ENCODE results near the gene NUPR1.

NUPR1 gene

GRCh38 chr16:28544998-28545397 is 6.2 kb upstream of the NUPR1 start:
- no peak for DNase-seq (ENCODE audit: low spot score)
- in situ Hi-C loops (cut with MboI; ENCODE audit: low sequenced_read_pairs, unreplicated experiment), result loop anchor here (25.0 kb wide), 1 partner anchor 258 kb away; the partner anchor contains the start of gene SBK1
- TF ChIP-seq, protein P1, sequence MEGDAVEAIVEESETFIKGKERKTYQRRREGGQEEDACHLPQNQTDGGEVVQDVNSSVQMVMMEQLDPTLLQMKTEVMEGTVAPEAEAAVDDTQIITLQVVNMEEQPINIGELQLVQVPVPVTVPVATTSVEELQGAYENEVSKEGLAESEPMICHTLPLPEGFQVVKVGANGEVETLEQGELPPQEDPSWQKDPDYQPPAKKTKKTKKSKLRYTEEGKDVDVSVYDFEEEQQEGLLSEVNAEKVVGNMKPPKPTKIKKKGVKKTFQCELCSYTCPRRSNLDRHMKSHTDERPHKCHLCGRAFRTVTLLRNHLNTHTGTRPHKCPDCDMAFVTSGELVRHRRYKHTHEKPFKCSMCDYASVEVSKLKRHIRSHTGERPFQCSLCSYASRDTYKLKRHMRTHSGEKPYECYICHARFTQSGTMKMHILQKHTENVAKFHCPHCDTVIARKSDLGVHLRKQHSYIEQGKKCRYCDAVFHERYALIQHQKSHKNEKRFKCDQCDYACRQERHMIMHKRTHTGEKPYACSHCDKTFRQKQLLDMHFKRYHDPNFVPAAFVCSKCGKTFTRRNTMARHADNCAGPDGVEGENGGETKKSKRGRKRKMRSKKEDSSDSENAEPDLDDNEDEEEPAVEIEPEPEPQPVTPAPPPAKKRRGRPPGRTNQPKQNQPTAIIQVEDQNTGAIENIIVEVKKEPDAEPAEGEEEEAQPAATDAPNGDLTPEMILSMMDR (IDR thresholded peaks at IDR 0.05; ENCODE audit: borderline replicate concordance, control extremely low read depth, extremely low read depth, insufficient read depth, missing control alignments), result no peak

DNA sequence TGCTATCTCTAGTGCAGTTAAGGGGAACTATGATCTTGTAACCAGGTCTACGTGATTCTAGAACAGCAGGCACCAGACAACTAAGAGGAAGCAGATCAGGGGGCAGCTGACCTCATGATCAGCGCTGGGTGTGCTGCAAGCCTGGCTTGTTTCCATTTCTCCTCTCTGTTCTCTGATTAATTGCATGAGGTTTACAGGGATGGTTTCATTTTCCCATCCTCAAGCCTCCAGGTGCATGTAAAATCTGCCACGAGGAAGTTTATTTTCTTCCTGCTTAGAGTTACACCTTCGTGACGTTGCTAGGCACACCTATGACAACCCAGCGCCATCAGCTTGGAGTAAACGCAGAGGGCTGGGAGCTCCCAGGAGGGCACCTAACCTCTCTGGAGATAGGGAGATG is 4.3 kb upstream of the NUPR1 start:
- TF ChIP-seq, protein P1 (IDR thresholded peaks at IDR 0.05; ENCODE audit: borderline replicate concordance, control extremely low read depth, extremely low read depth, insufficient read depth, missing control alignments), result no peak
- in situ Hi-C loops (cut with MboI; ENCODE audit: low sequenced_read_pairs, unreplicated experiment), result loop anchor here (25.0 kb wide), 1 partner anchor 256 kb away; the partner anchor contains the start of gene SBK1
- no peak for DNase-seq (ENCODE audit: low spot score)

DNA sequence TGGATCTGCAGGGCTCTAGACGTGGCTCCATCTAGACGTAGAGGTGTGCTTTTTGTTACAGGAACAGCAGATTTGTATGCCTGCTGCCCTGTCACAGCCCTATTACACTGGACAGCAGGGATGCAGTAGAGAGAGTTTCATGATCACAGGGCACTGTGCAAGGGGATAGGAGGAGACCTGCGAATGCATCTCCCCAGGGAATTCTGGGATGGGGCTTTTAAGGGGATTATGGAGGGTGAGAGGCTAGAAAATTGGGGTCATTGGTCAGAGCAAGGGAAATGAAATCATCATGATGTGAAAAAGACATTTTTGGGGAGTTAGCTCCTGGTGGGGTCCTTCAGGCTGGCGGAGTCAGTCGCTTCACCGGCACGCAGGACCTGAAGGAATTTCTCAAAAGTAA is 3.9 kb upstream of the NUPR1 start:
- no peak for DNase-seq (ENCODE audit: low spot score)
- in situ Hi-C loops (cut with MboI; ENCODE audit: low sequenced_read_pairs, unreplicated experiment), result loop anchor here (25.0 kb wide), 1 partner anchor 255 kb away; the partner anchor contains the start of gene SBK1

GRCh38 chr16:28540346-28540745 is 1.6 kb upstream of the NUPR1 start:
- no peak for DNase-seq (ENCODE audit: low spot score)
- TF ChIP-seq, protein P1 (IDR thresholded peaks at IDR 0.05; ENCODE audit: borderline replicate concordance, control extremely low read depth, extremely low read depth, insufficient read depth, missing control alignments), result no peak
- in situ Hi-C loops (cut with MboI; ENCODE audit: low sequenced_read_pairs, unreplicated experiment), result loop anchor here (25.0 kb wide), 1 partner anchor 253 kb away; the partner anchor contains the start of gene SBK1

More for the DNA sequence above, 3.9 kb upstream of the NUPR1 start:
- TF ChIP-seq, protein P1 (IDR thresholded peaks at IDR 0.05; ENCODE audit: borderline replicate concordance, control extremely low read depth, extremely low read depth, insufficient read depth, missing control alignments), result no peak

DNA sequence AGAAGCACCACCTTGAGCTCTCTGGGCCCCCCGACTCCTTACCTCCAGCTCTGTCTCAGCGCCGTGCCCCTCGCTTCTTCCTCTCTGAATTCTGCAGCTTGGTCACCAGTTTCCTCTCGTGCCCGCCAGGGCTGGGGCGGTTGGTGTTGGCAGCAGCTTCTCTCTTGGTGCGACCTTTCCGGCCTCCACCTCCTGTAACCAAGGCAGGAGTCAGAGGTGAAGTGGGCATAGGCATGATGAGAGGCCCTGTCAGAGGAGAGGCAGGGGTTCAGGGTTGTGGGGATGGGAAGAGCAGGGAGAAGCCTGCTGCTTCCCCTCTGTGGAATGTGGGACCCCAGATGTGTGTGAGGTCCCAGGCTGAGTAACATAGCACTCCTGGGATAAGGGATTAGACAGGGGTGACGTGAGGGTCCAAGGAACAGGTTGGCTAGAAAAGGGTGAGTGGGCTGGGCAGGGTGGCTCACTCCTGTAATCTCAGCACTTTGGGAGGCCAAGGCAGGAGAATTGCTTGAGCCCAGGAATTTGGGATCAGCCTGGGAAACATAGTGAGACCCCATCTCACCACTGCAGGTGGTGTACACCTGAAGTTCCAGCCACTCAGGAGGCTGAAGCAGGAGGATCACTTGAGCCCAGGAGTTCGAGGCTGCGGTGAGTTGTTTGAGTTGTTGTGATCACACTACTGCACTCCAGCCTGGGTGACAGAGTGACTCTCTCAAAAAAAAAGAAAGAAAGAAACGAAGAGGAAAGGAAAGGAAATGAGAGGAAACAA is 626 bp downstream of the NUPR1 start:
- no peak for DNase-seq (ENCODE audit: low spot score)
- in situ Hi-C loops (cut with MboI; ENCODE audit: low sequenced_read_pairs, unreplicated experiment), result loop anchor here (25.0 kb wide), 1 partner anchor 251 kb away; the partner anchor contains the start of gene SBK1
- TF ChIP-seq, protein P1 (IDR thresholded peaks at IDR 0.05; ENCODE audit: borderline replicate concordance, control extremely low read depth, extremely low read depth, insufficient read depth, missing control alignments), result no peak

DNA sequence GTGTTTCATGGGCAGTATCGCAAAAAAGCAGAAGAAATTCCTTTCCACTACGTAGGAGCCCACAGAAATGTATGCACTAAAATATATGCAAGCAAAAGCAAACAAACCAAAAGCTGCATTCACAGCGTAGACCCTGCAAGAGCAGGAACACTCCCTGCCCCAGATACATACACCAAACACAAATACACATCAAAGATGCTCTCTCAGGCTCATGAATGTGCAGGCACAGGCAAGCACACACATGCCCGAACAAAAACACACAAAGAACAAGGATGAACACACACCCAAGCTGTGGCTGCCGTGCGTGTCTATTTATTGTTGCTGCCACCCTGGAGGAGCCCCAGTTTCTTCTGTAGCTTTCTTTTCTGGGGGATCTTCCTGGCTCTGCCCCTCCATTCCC is 1.7 kb downstream of the NUPR1 start:
- in situ Hi-C loops (cut with MboI; ENCODE audit: low sequenced_read_pairs, unreplicated experiment), result loop anchor here (25.0 kb wide), 1 partner anchor 250 kb away; the partner anchor contains the start of gene SBK1
- no peak for DNase-seq (ENCODE audit: low spot score)
- TF ChIP-seq, protein P1 (IDR thresholded peaks at IDR 0.05; ENCODE audit: borderline replicate concordance, control extremely low read depth, extremely low read depth, insufficient read depth, missing control alignments), result no peak
